GM18870 (cell line): ENCODE measurements around the gene LRRC73.
"Not testable (repeated sequence)": the region's sequence is repeated elsewhere in the genome, so short reads cannot be mapped to it uniquely, and the experiment has no call there.

ENCODE experiments used
- ATAC-seq: cut with Tn5 transposase; IDR thresholded peaks from one replicate; pipeline ENCODE4 v1.9.1; 2021; ENCODE audit warnings: moderate library complexity; ENCODE audit not compliant: unreplicated experiment

The LRRC73 gene

DNA sequence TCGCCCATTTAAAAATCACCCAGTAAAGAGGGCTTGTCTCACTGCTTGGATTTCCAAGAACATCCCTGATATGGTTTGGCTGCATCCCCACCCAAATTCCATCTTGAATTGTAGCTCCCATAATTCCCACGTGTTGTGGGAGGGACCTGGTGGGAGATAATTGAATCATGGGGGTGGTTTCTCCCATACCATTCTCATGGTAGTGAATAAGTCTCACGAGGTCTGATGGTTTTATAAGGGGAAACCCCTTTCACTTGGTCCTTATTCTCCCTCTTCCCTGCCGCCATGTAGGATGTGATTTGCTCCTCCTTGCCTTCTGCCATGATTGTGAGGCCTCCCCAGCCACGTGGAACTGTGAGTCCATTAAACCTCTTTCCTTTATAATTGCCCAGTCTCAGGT, 42.9 kb downstream of the LRRC73 start:
- not testable (repeated sequence) for ATAC-seq

- no peak for ATAC-seq
Measured at GRCh38 chr6:43465948-43466347, 44.2 kb downstream of the LRRC73 start.

DNA sequence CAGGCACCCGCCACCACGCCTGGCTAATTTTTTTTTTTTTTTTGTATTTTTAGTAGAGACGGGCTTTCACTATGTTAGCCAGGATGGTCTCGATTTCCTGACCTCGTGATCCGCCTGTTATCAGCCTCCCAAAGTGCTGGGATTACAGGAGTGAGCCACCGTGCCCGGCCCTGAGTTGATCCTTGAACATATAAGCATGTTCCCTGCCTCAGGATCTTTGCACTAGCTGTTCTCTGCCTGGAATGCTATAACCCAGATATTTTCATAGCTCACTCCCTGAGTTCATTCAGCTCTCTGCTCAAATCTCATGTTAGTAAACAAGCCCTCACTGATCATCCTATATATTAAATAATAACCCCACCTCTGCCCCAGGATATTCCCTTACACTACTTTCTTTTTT, 45.8 kb downstream of the LRRC73 start:
- no peak for ATAC-seq

DNA sequence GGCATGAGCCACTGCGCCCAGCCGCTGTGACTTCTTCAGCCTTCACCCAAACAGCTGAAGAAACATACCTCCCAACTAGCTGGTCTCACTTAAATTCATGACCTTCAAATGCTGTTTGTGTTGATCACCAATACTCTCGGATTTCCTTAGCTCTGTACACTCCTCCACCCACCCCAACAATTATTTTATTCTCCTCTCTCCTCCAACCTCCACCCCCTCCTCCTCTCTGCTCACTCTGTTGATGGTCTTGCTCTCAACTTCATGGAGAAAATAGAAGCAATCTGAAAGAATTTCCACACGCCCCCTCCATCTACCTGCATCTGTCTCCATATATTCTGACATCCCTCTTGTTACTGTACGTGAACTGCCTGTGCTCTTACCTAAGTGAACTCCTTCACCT, 48.2 kb downstream of the LRRC73 start:
- ATAC-seq, result no peak

GRCh38 chr6:43460032-43460431, 50.1 kb downstream of the LRRC73 start:
- no peak for ATAC-seq

GRCh38 chr6:43459535-43459934, 50.6 kb downstream of the LRRC73 start:
- no peak for ATAC-seq

DNA sequence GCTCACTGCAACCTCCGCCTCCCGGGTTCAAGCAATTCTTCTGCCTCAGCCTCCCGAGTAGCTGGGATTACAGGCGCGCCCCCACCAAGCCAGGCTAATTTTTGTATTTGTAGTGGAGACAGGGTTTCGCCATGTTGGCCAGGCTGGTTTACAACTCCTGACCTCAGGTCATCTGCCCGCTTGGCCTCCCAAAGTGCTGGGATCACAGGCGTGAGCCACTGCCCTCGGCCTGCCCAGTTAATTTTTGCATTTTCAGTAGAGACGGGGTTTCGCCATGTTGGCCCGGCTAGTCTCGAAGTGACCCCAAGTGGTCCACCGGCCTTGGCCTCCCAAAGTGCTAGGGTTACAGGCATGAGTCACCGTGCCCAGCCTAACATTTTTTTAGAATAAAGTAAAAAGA, 52.0 kb downstream of the LRRC73 start:
- ATAC-seq, result not testable (repeated sequence)

DNA sequence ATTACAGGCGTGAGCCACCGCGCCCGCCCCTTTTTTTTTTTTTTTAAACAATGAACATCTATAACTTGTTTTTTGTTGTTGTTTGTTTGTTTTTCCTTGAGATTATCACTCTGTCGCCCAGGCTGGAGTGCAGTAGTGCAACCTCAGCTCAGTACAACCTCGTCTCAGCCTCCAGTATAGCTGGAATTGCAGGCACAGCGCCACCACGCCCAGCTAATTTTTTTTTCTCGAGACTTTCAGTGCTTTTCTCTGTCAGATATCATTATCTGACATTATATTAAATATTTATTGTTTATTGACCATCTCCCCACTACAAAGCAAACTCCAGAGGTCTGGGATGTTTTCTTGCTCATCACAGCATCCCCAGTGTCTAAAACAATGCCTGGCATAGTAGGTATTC, 52.5 kb downstream of the LRRC73 start:
- no peak for ATAC-seq
